Body of pancreas (tissue), 4 donors: ENCODE data around the gene CEP112. TPM values are rescaled to one million over a fixed set of nuclear protein-coding genes. Genes with fewer than 3 reads are reported as not detected.

ENCODE experiments used
- ATAC-seq: fragments of 150-250 bp; one replicate; pipeline ENCODE4 v1.9.1; 2016
- DNase-seq, 4 donors: peaks; one replicate each; pipeline ENCODE4 v3.0.0-alpha.2; 2019
- H3K27ac ChIP-seq, 4 donors: fragments of 200-600 bp; sonication (generic); 1 replicate in 3 of 4; 2 replicates in 1 of 4; pipeline versions ENCODE4 v1.5.1 to v1.6.1; 2016 to 2019; ENCODE audit warnings: mild to moderate bottlenecking in 1 of 4, mixed read lengths in 1 of 4, moderate library complexity in 1 of 4
- H3K27me3 ChIP-seq, 2 donors: fragments of 200-600 bp; sonication (generic); one replicate each; pipeline ENCODE4 v1.6.0; 2016; ENCODE audit warnings: mild to moderate bottlenecking in 1 of 2
- H3K36me3 ChIP-seq, 2 donors: fragments of 200-600 bp; sonication (generic); replicated peaks in 1 of 2; 2 replicates each; pipeline ENCODE4 v1.5.1; 2016; ENCODE audit warnings: low read depth in 2 of 2; ENCODE audit not compliant: insufficient read depth in 1 of 2
- H3K4me1 ChIP-seq: fragments of 200-600 bp; sonication (generic); one replicate; pipeline ENCODE4 v1.6.0; 2016
- H3K4me3 ChIP-seq, 2 donors: fragments of 200-600 bp; sonication (generic); 1 replicate in 1 of 2; 2 replicates in 1 of 2; pipeline ENCODE4 v1.5.1; 2016 to 2019
- H3K9me3 ChIP-seq, 3 donors: fragments of 200-600 bp; sonication (generic); 1 replicate in 2 of 3; 2 replicates in 1 of 3; pipeline ENCODE4 v1.5.1; 2016
- POLR2A ChIP-seq, 3 donors: fragments of 450-650 bp; IDR thresholded peaks; one replicate each; pipeline ENCODE4 v1.6.1; 2016; ENCODE audit warnings: antibody characterized with exemption in 3 of 3, mild to moderate bottlenecking in 2 of 3
- WGBS, 2 donors: methylation state at CpG; one replicate each; pipeline ENCODE4 v1.1.5; 2017; 5-methylcytosine and 5-hydroxymethylcytosine counted together
- intact Hi-C: fragments of 100-400 bp; cut with DNase I; formaldehyde crosslinking; loops from one replicate; pipeline ENCODE4 v1.15.1; 2023
- total RNA-seq, 2 donors: library from RNA; depleted of rRNA; stranded (reverse); fragments of >200 nt; gene quantifications; one replicate each; pipeline ENCODE4 v1.1.0, GENCODE V29; 2016
- TF ChIP-seq, protein P1 (sequence below), 7 experiments: fragments of 450-650 bp in 4 of 7; fragments of 200-600 bp in 3 of 7; sonication (generic) in 3 of 7; IDR thresholded peaks; one replicate each; pipeline ENCODE4 v1.5.1; 2016 to 2019; ENCODE audit warnings: antibody characterized with exemption in 7 of 7

The CEP112 gene
- total RNA-seq, 2 donors from 2014 or later, result 5.2 to 10.2 TPM

DNA sequence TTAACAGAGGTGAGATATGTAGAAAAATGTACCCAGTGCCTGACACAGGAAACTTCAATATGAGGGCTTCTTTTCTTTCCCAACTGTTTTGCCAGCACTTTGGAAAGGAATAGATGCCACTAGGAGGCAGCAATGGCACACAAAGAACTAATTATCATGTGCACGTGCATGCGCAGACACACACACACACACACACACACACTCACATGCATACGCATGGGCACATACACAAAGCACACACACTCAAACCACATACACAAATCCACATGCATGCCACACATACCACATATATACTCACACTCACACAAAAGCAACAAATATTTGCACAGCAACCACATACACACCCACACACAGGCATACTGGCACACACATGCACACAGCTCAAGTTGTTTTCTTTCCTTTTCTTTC is 8.8 kb upstream of the CEP112 start:
- WGBS, 2 donors, result 0% methylated on average over 3 of the region's 3 CpGs
- DNase-seq, result peak; percentile 61 to 83 (median 68)

DNA sequence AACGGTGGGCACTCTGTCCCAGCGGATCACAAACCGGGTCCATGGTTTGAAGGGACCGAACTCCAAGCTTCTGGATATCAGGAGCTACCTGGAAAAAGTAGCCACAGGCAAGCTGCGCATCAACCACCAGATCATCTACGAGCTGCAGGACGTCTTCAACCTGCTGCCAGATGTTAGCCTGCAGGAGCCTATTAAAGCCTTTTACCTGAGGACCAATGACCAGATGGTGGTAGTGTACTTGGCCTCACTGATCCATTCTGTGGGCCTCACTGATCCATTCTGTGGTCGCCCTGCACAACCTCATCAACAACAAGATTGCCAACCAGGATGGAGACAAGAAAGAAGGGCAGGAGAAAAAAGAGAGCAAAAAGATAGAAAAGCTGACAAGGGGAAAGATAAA is 6.3 kb upstream of the CEP112 start:
- no peak for ATAC-seq
- Histone ChIP-seq H3K4me1 (no peaks in the 10 kb centered on the region), H3K27ac (no peak overlapping the region), H3K9me3 (no peaks in the 10 kb centered on the region), H3K4me3 (no peak overlapping the region), H3K27me3 (no peaks in the 10 kb centered on the region), H3K36me3 (no peaks in the 10 kb centered on the region)
- DNase-seq, result no peak
- intact Hi-C loops, result no loop called here
- TF ChIP-seq POLR2A (IDR thresholded peaks at IDR 0.05), result no peak
- TF ChIP-seq, protein P1, sequence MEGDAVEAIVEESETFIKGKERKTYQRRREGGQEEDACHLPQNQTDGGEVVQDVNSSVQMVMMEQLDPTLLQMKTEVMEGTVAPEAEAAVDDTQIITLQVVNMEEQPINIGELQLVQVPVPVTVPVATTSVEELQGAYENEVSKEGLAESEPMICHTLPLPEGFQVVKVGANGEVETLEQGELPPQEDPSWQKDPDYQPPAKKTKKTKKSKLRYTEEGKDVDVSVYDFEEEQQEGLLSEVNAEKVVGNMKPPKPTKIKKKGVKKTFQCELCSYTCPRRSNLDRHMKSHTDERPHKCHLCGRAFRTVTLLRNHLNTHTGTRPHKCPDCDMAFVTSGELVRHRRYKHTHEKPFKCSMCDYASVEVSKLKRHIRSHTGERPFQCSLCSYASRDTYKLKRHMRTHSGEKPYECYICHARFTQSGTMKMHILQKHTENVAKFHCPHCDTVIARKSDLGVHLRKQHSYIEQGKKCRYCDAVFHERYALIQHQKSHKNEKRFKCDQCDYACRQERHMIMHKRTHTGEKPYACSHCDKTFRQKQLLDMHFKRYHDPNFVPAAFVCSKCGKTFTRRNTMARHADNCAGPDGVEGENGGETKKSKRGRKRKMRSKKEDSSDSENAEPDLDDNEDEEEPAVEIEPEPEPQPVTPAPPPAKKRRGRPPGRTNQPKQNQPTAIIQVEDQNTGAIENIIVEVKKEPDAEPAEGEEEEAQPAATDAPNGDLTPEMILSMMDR (IDR thresholded peaks at IDR 0.05), result no peak
- WGBS, 2 donors, result 78 to 91% methylated on average over 6 to 8 of the region's 8 CpGs

More for the DNA sequence above, 8.8 kb upstream of the CEP112 start:
- peak overlapping the region in 1 of 4 donors; percentile 5 for H3K27ac ChIP-seq
- no peaks in the 10 kb centered on the region for H3K4me1 ChIP-seq
- no peak overlapping the region for H3K4me3 ChIP-seq
- no peaks in the 10 kb centered on the region for H3K27me3 ChIP-seq
- peak; percentile 84 for ATAC-seq
- no peaks in the 10 kb centered on the region for H3K9me3 ChIP-seq
- TF ChIP-seq POLR2A (IDR thresholded peaks at IDR 0.05), result no peak
- TF ChIP-seq, protein P1 (IDR thresholded peaks at IDR 0.05), result peak; percentile 41 to 98 (median 72)
- no peaks in the 10 kb centered on the region for H3K36me3 ChIP-seq
- intact Hi-C loops, result no loop called here

DNA sequence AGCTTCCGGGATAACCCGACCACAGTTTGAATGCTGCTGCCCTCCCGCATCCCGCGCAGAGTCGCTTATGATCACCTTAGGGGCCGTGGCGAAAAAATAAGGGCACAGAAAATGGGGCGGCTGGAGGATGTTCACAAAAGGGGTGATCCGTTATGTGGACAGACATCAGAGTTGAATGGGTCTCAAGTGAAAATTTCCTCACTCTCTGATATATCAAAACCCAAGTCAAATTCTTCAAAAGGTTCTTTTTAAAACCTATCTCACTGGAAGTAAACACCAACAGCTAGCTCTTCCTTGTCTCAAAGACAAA is 400 bp upstream of the CEP112 start:
- 3 to 4% methylated on average over 10 of the region's 10 CpGs for WGBS, 2 donors
- peak overlapping the region in 3 of 4 donors; percentile 77 to 83 (median 80) for H3K27ac ChIP-seq
- no peak for ATAC-seq

DNA sequence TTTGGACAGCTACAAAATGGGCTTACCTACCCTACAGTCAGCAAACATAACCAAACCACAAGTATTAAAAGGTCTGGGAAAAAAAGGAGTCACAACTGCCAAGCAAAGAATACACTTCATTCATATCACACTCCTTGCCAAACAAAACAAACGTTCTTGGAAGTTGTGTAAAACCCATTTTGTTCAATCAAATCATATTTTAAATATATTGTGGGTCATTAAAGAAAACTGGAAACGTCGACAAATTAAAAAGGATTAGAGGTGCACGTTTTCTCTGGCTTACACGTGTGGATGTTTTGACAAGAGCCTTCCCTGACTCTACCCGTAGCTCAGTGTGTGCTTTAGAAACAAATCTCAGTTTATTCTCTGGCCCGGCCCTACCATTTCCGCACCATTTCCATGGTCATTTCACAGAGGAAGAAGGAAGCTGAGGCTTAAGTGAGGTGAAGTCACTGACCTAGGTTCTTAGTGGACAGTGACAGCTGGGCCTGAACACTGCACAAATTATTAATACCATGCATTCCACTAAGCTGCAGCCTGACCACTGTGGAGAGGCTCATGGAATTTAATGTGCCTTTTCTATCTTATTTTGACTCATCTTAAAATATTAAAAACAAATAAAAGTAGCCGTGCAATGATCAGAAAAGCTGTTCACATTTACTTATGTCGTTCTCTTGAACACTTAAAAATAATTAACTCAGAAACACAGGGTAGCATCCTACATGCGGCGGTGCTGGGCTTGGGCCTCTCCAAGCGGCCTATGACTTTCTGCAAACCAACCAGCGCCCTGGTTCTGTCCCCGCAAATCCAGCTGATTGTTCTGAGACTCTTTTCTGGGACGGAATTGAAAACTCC is 968 bp downstream of the CEP112 start:
- H3K9me3 ChIP-seq, result no peaks in the 10 kb centered on the region
- intact Hi-C loops, result no loop called here
- DNase-seq, result peak in 1 of 4 donors; percentile 4
- H3K4me3 ChIP-seq, result peak overlapping the region; percentile 74 to 94
- H3K27me3 ChIP-seq, result no peaks in the 10 kb centered on the region
- H3K27ac ChIP-seq, result peak overlapping the region in 3 of 4 donors; percentile 77 to 83 (median 80)
- peaks cover 17% of the 10 kb centered on the region for H3K4me1 ChIP-seq
- WGBS, 2 donors, result 12 to 15% methylated on average over 16 of the region's 16 CpGs
- ATAC-seq, result peak; percentile 38
- no peak for TF ChIP-seq POLR2A (IDR thresholded peaks at IDR 0.05)
- TF ChIP-seq, protein P1 (IDR thresholded peaks at IDR 0.05), result no peak
- H3K36me3 ChIP-seq, result no peaks in the 10 kb centered on the region

More for the DNA sequence above, 400 bp upstream of the CEP112 start:
- H3K4me1 ChIP-seq, result peaks cover 17% of the 10 kb centered on the region
- TF ChIP-seq POLR2A (IDR thresholded peaks at IDR 0.05), result no peak
- TF ChIP-seq, protein P1 (IDR thresholded peaks at IDR 0.05), result no peak
- peak overlapping the region; percentile 74 to 94 for H3K4me3 ChIP-seq
- H3K36me3 ChIP-seq, result no peaks in the 10 kb centered on the region
- H3K27me3 ChIP-seq, result no peaks in the 10 kb centered on the region
- intact Hi-C loops, result no loop called here
- no peak for DNase-seq
- no peaks in the 10 kb centered on the region for H3K9me3 ChIP-seq
